ENCODE measurements around the gene MPEG1. TPM values are rescaled to one million over a fixed set of nuclear protein-coding genes. Genes with fewer than 3 reads are reported as not detected.

Gene MPEG1
- total RNA-seq, 1 experiment from 2014 or later: not detected

GRCh38 chr11:59206635-59207034, 6.1 kb downstream of the MPEG1 start:
- Histone ChIP-seq H3K27me3 (ENCODE audit: insufficient read depth, low read length) (no peaks in the 10 kb centered on the region), H4K20me1 (ENCODE audit: control insufficient read depth, insufficient read depth, insufficient read length) (no peaks in the 10 kb centered on the region), H3K56ac (ENCODE audit: insufficient read length, low read depth, low read length) (no peak overlapping the region), H3K18ac (ENCODE audit: insufficient read length, low read depth, low read length) (no peak overlapping the region), H2AK5ac (ENCODE audit: insufficient read length, low read length) (no peak overlapping the region), H3K27ac (ENCODE audit: insufficient read length, low read depth, low read length) (no peak overlapping the region), H2BK12ac (ENCODE audit: insufficient read length, low read depth, low read length) (no peak overlapping the region), H3K4me2 (ENCODE audit: insufficient read depth, insufficient read length, low read length) (no peak overlapping the region), H3K23me2 (ENCODE audit: insufficient read length, low read depth, low read length, poor library complexity, severe bottlenecking) (no peaks in the 10 kb centered on the region), H3K79me2 (ENCODE audit: insufficient read depth, low read length) (no peaks in the 10 kb centered on the region), H2AFZ (ENCODE audit: low read length) (no peak overlapping the region), H3K79me1 (ENCODE audit: insufficient read depth, low read depth, low read length, poor library complexity, severe bottlenecking) (no peaks in the 10 kb centered on the region), H4K91ac (ENCODE audit: insufficient read length, low read depth, low read length) (no peak overlapping the region), H3K14ac (ENCODE audit: insufficient read depth, low read length) (no peak overlapping the region), H2BK120ac (ENCODE audit: low read depth, low read length, poor library complexity, severe bottlenecking) (no peak overlapping the region), H2BK15ac (ENCODE audit: low read depth, low read length) (no peak overlapping the region), H3K4ac (ENCODE audit: low read depth, low read length) (no peak overlapping the region), H3K9ac (ENCODE audit: extremely low read depth, insufficient read length, low read length) (no peak overlapping the region), H2BK5ac (ENCODE audit: insufficient read length, low read length) (no peak overlapping the region), H3K9me3 (ENCODE audit: control insufficient read depth, low read depth, low read length) (no peaks in the 10 kb centered on the region), H3T11ph (ENCODE audit: low read length) (no peak overlapping the region), H3K23ac (ENCODE audit: insufficient read length, low read depth, low read length) (no peak overlapping the region), H4K5ac (ENCODE audit: insufficient read length, low read depth, low read length) (no peak overlapping the region), H3K4me1 (ENCODE audit: insufficient read depth, low read length) (no peaks in the 10 kb centered on the region), H2BK20ac (ENCODE audit: low read depth, low read length, poor library complexity, severe bottlenecking) (no peak overlapping the region), H4K8ac (replicated peaks; ENCODE audit: insufficient read length, low read depth, low read length) (no peak overlapping the region)
- peak; percentile 71 for TF ChIP-seq CTCF (conservative IDR thresholded peaks at IDR 0.05)
- Mint-ChIP-seq H3K27me3 (ENCODE audit: low read depth) (no peaks in the 10 kb centered on the region), H3K4me1 (peaks cover 4 to 11% of the 10 kb centered on the region in 2 experiments), H3K4me3 (no peak overlapping the region; a peak in 1 of 5 replicates), H3K36me3 (ENCODE audit: insufficient read depth in 1 of 3, low read depth in 3 of 3) (peaks cover 15 to 27% (median 18%) of the 10 kb centered on the region in 3 experiments), H3K9me3 (no peaks in the 10 kb centered on the region), H3K27ac (no peak overlapping the region)
- WGBS (ENCODE audit: extremely low coverage, insufficient read length, low lambda C conversion rate): no CpG with 5 or more reads among the region's 4 CpGs
- peak; percentile 65 for DNase-seq
